SU-DHL-6 (cell line): ENCODE results near the gene SNTG2.

Experiments
- EZH2phosphoT487 ChIP-seq: fragments of 200-600 bp; sonication (generic), shearing (Covaris generic); conservative IDR thresholded peaks from 2 replicates; pipeline ENCODE4 v1.6.1; 2018; ENCODE audit warnings: mild to moderate bottlenecking, antibody characterized with exemption, low read length, moderate library complexity, mixed read lengths
- TF ChIP-seq, protein P1 (sequence below): fragments of 200-600 bp; sonication (generic); IDR thresholded peaks from one replicate; pipeline ENCODE4 v1.5.1; 2017; ENCODE audit warnings: antibody characterized with exemption, mild to moderate bottlenecking, low read length, moderate library complexity; ENCODE audit not compliant: insufficient read depth, poor library complexity, severe bottlenecking

DNA sequence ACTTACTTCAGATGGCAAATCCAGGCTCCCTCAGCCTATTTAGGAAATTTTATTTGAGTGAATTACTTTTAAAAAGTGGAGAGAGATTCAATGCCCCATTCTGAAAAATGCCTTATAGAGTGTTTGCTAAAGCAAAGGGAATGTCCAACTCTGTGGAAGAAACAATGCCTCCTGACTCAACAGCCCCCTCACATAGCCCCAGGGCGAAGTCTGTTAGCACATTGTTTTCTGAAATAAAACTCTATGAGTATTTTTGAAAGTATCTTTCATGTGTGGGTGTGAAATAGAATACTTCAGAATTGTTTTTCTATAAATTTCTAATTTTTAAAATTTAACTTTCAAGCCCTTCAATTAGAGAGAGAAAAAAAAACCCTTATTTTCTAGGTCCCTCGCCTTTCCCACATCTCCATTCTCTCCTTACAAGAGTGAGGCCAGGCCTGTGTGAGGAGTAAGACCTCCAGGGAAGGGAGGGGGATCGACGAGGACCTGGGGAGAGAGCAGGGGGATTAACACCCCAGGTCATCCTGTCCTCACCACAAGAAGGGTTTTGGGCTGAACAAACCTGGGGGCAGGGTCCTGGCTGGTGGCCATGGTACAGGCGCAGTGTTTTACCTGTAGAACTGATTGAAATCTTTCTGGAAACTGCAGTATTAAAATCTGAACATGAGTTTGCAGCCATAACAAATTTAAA, 141.4 kb downstream of the SNTG2 start:
- TF ChIP-seq, protein P1, sequence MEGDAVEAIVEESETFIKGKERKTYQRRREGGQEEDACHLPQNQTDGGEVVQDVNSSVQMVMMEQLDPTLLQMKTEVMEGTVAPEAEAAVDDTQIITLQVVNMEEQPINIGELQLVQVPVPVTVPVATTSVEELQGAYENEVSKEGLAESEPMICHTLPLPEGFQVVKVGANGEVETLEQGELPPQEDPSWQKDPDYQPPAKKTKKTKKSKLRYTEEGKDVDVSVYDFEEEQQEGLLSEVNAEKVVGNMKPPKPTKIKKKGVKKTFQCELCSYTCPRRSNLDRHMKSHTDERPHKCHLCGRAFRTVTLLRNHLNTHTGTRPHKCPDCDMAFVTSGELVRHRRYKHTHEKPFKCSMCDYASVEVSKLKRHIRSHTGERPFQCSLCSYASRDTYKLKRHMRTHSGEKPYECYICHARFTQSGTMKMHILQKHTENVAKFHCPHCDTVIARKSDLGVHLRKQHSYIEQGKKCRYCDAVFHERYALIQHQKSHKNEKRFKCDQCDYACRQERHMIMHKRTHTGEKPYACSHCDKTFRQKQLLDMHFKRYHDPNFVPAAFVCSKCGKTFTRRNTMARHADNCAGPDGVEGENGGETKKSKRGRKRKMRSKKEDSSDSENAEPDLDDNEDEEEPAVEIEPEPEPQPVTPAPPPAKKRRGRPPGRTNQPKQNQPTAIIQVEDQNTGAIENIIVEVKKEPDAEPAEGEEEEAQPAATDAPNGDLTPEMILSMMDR = no peak
- no peak for TF ChIP-seq EZH2phosphoT487
